ENCODE measurements around the gene MICALL2. TPM values are rescaled to one million over a fixed set of nuclear protein-coding genes. Genes with fewer than 3 reads are reported as not detected.

The MICALL2 gene
- polyA plus RNA-seq, 2 of the 4 experiments (the other 2 are of a cell fraction), result 6.1 to 20.6 TPM

GRCh38 chr7:1448958-1449357 lies 10.3 kb downstream of the MICALL2 start:
- FAIRE-seq, result no peak
- H3K4me1 ChIP-seq, result peaks cover 7% of the 10 kb centered on the region; the same call in 2 of the 3 replicates

GRCh38 chr7:1447551-1448244 lies 11.6 kb downstream of the MICALL2 start:
- FAIRE-seq, result no peak
- POLR2A ChIA-PET, result interaction anchor here (0.7 to 1.1 kb wide), 2 partner anchors 11 kb away, joined by 3 to 6 read pairs; partner anchors contain the start of gene MICALL2
- H3K27ac ChIP-seq, result peak overlapping the region in 1 of 2 experiments; percentile 24; a peak in 1 of 6 replicates
- ATAC-seq, result peak; percentile 11 to 35; a peak in 4 of 6 replicates
- no peak for DNase-seq (ENCODE audit: low read depth in 1 of 2, low spot score in 1 of 2)
- H3K4me2 ChIP-seq, result no peak overlapping the region
- no peaks in the 10 kb centered on the region for H3K9me3 ChIP-seq
- no peak for TF ChIP-seq NR3C1 (IDR thresholded peaks at IDR 0.05)
- no peak for TF ChIP-seq TFCP2L1 (CRISPR knock-in tag; IDR thresholded peaks at IDR 0.05)
- no peak for TF ChIP-seq PBX3 (IDR thresholded peaks at IDR 0.05)
- no peak for TF ChIP-seq EHMT2 (IDR thresholded peaks at IDR 0.05; ENCODE audit: low read depth)
- no peak for TF ChIP-seq JUN (IDR thresholded peaks at IDR 0.05)
- TF ChIP-seq RAD21 (conservative IDR thresholded peaks at IDR 0.05 in 1 of 2, IDR thresholded peaks at IDR 0.05 in 1 of 2), result no peak
- no peak for TF ChIP-seq ESRRA (IDR thresholded peaks at IDR 0.05; ENCODE audit: borderline replicate concordance, low read length)
- CTCF ChIA-PET, result interaction anchor here (1.6 to 19.9 kb wide), 4 partner anchors 8 to 29 kb away, joined by 7 to 209 read pairs (median 24); no protein-coding TSS in a partner anchor
- H3K4me1 ChIP-seq, result peaks cover 7% of the 10 kb centered on the region; the same call in 2 of the 3 replicates
- WGBS (ENCODE audit: missing lambda C conversion rate), result 80% methylated on average over 8 of the region's 15 CpGs
- no peak overlapping the region for H3K4me3 ChIP-seq

More at GRCh38 chr7:1448958-1449357, 10.3 kb downstream of the MICALL2 start:
- no peak for DNase-seq (ENCODE audit: low read depth in 1 of 2, low spot score in 1 of 2)
- TF ChIP-seq CHD4 (IDR thresholded peaks at IDR 0.05; ENCODE audit: borderline replicate concordance), result no peak
- TF ChIP-seq ELK1 (IDR thresholded peaks at IDR 0.05; ENCODE audit: low read depth, low read length), result no peak
- TF ChIP-seq KDM5A (IDR thresholded peaks at IDR 0.05), result no peak
- no peak for TF ChIP-seq KDM1A (IDR thresholded peaks at IDR 0.05; ENCODE audit: low read depth)
- no peak for TF ChIP-seq JUNB (IDR thresholded peaks at IDR 0.05)
- no peak for TF ChIP-seq BHLHE40 (IDR thresholded peaks at IDR 0.05; ENCODE audit: low read depth, low read length)
- TF ChIP-seq USF2 (IDR thresholded peaks at IDR 0.05), result no peak
- TF ChIP-seq MYC (IDR thresholded peaks at IDR 0.05; ENCODE audit: borderline replicate concordance, low read length), result no peak
- no peak for TF ChIP-seq HOXA7 (CRISPR knock-in tag; IDR thresholded peaks at IDR 0.05)
- TF ChIP-seq RARB (CRISPR knock-in tag; IDR thresholded peaks at IDR 0.05), result no peak
- no peak for TF ChIP-seq HEYL (CRISPR knock-in tag; IDR thresholded peaks at IDR 0.05)
- TF ChIP-seq BCL3 (IDR thresholded peaks at IDR 0.05), result no peak
- TF ChIP-seq CBX8 (IDR thresholded peaks at IDR 0.05), result no peak
- TF ChIP-seq MAZ (IDR thresholded peaks at IDR 0.05; ENCODE audit: borderline replicate concordance, low read depth, low read length), result no peak
- no peak for TF ChIP-seq E2F6 (IDR thresholded peaks at IDR 0.05; ENCODE audit: borderline replicate concordance, low read depth)
- TF ChIP-seq RNF2 (IDR thresholded peaks at IDR 0.05; ENCODE audit: borderline replicate concordance, low read depth), result no peak
- WGBS (ENCODE audit: missing lambda C conversion rate), result 89% methylated on average over 14 of the region's 14 CpGs
- Histone ChIP-seq H3K4me3 (no peak overlapping the region), H3K9me3 (no peaks in the 10 kb centered on the region), H3K4me2 (no peak overlapping the region), H3K27ac (no peak overlapping the region)
- no peak for ATAC-seq
- ChIA-PET POLR2A (no interaction called here), CTCF (interaction anchor here (1.5 to 19.9 kb wide), 7 partner anchors 9 to 256 kb away, joined by 4 to 209 read pairs (median 7); no protein-coding TSS in a partner anchor)

Data from A549 (cell line).